Right lung (tissue), 5 donors: ENCODE measurements around the gene CHADL. TPM values are rescaled to one million over a fixed set of nuclear protein-coding genes. Genes with fewer than 3 reads are reported as not detected.

Experiments used
- DNase-seq, 2 donors: peaks; one replicate each; pipeline ENCODE4 v3.0.0-alpha.2; 2013
- polyA plus RNA-seq, 5 donors: library from polyadenylated mRNA; unstranded; fragments of 120-200 nt; gene quantifications; one replicate each; pipeline versions ENCODE4 v1.2.1 to v1.2.3, GENCODE V29; 2013; ENCODE audit warnings: inconsistent platforms in 1 of 5, low replicate concordance in 1 of 5; ENCODE audit not compliant: insufficient read length in 5 of 5, insufficient read depth in 1 of 5

The CHADL gene
- polyA plus RNA-seq, 5 donors = 2.2 to 4.1 (median 3.3) TPM

DNA sequence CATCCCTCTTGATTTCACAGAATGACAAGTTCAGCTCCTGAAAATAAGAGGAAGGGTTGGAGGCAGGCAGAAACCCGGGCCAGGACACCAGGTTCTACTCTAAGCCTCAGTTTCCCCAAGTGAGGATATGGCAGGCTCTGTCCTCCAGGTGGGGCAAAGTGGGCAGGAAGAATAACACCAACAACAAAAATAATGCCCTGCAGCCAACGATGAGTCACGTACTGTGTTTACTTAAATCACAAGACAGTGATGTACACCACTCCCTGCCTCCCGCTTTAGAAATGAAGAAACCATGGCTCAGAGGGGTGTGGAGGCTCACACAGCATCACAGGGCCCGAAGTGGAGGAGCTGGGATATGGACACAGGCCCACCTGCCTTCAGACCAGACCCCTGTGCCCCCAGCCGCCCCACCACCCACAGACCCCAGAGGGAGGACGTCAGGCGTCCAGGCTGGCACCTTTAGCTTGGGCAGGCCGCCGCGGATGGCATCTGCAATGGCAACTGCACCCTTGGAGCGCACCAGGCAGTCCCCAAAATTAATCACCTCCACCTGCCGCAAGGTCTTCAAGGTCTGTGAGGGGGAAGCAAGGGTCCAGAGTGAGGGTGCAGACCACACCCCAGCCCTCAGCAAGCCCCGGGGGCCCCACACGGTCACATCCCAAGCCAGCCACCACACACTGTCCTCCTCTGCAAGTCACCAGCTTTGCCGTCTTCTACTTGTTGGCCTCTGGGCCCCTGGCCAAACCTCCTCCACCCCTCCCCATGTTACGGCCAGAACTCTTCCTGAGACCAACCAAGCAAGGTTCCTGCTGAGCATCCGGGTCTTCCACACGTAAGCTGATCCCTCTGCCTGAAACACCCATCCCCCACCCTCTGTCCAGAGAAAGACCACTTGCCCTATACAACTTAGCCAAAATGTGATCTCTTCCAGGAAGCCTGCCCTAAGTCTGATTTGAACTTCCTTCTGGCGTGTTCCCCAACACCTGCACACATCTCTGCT, 15.8 kb upstream of the CHADL start:
- no peak for DNase-seq

DNA sequence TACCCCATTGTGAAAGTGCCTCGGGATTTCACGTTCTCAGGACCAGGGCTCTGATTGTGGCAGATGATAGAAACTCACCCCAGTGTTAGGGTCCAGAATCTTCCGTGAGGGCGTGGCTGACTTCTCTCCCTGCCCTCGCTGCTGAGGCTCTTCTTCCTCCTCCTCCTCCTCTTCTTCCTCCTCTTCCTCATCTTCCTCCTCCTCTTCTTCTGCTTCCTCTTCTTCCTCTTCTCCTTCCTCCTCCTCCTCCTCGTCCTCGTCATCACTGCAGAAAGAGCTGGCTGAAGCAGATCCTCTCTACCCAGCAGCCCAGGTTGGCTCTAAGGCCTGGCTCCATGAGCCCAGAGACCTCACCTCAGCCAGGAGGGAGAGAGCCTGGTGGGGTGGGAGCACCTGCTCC, 13.5 kb upstream of the CHADL start:
- DNase-seq = no peak

DNA sequence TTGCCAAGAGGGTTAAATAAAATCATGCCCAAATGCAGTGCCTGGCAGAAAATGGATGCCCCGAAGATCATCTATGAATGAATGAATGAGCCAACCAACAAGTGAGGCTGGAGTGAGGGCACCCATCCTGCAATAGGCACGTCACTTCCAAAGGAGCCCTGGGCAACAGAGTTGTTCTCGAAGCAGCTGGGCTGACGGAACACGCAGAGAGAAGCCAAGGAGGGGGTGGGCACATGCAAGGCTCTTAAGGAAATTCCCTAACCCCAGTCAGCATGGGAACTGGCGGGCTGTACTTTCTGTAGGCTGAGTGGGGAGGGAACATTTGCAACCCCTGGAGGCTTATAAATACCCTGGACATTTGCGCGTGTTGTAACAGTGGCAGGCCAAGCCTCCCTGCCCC, 11.6 kb upstream of the CHADL start:
- no peak for DNase-seq

DNA sequence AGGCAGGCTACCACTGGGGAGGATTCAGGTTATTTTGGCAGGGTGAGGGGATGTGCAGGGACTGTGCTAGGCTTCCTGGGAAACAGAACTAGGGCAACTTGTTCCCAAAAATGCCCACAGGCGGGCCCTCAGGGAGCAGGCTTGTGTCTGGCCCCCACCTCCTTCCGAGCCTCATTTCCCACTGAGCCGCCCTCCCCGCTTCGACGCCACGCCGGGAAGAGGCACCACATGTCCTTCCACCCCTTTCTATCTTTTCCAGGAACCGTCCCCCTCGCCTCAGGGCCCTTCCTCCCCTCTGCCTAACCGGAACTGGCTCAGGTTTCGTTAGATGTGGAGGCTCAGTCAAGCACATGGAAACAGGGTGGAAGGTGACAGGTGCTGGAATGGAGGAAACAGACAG, 9.4 kb upstream of the CHADL start:
- DNase-seq = no peak

DNA sequence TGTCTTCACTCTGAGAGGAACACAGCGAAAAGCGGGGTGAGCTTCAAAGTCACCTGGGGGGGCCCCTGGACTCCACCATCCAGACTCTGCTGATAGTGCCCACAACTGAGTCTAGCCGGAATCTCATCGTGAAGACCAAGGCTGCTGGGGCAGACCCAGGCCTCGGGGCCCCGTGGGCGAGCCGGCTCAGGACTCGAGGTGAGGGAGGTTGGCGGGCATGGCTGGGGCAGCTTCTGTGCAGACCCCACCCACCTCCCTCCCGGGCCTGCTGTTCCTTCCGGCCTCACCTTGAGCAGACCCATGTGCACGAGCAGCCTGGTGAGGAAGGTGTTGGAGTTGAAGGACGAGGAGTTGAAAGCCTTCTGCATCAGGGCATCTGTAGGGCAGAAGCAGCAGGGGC, 8.7 kb upstream of the CHADL start:
- no peak for DNase-seq

DNA sequence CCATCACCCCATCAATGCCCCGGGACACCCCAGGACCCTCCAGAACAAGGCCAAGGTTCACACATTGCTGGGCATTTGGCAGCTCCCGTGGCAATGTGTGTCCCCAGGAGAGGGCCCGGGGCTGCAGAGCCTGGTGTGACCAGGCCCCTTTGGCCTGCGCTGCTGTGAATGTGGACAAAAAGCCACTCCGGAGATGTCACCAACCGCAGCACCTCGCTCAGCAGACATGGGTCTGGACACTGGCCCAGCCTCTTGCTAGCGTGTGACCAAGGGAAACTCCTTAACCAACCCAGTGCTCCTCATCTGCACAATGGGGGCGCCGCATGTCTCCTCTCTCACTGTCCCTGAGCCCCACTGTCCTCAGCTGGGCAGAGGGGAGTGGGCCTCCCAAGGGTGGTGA, 8.0 kb upstream of the CHADL start:
- no peak for DNase-seq

DNA sequence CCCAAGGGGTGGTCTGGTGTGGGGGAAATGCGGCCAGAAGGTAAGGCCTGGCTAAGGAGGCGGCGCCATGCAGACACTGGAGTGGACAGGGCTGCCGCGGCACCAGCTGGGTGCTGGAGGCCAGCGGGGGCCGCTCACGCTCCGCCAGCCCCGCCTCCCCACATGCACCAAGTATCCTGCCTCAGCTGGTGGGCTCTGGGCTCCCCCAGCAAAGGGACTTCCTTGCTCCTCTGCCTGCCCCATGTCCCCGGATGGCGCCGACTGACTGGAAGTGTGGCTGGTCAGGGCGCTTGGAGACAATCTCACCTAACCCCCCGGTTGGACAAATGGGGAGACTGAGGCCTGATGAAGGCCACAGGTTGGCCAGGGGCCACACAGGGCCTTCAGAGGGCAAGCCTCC, 7.6 kb upstream of the CHADL start:
- DNase-seq = no peak

DNA sequence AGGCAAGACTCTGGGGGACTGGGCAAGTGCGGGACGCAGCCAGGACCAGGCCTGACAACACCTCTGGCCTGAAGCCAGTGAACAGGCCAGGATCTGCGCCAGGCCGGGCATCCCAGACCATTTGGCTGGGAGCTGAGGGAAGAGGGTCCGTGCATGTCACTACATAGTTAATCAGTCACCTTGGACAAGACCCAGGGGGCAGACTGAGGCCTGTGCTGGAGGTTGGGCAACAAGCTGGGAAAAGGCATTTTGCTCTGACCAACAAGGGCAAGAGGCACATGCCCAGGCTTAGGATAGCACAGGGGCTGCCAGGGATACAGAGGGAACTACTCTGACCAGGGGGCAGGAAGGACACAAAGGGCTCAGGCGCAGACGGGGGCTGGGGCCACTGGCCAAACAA, 7.0 kb upstream of the CHADL start:
- DNase-seq = no peak

DNA sequence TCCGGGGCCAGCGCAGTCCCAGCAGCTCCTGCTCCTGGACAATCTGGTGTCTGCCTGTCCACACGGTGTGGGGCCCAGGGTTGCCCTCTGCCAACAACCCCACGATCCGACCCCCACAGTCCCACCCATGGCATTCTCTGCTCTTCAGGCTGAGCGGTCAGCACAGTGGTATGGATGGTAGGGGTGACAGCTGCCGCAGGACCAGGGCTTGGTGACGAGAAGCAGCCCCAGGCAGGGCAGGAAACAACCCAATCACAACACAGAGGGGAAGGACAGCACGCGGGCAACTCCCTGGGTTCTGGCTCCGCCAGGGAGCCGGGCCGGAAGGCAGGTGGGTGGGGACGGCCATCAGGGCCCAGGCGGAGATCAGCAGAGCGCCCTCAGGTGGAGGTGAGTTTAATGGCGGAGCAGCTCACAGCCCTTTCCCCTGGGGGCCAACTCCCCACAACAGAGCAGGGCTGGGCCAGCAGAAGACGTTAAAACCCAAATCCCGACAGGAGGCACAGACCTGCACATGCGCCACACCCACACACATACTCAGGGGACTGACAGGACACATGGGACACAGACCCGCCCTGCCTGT, 5.3 kb upstream of the CHADL start:
- no peak for DNase-seq

DNA sequence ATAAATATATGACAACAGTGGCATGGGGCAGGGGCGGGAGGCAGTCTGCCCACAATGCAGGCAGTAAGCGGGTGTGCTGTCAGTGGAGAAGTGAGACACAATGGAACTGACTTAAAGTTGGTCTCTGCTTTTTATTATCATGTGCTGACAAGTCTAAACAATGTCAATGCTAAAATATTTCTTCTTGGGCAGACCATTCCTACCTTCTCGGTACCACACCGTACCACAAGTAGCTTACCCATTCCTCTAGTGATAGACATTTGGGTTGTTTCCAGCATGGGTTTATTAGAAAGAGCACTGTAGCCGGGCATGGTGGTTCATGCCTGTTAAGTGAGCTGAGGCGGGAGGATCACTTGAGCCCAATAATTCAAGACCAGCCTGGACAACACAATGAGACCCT, 2.6 kb upstream of the CHADL start:
- DNase-seq = no peak

DNA sequence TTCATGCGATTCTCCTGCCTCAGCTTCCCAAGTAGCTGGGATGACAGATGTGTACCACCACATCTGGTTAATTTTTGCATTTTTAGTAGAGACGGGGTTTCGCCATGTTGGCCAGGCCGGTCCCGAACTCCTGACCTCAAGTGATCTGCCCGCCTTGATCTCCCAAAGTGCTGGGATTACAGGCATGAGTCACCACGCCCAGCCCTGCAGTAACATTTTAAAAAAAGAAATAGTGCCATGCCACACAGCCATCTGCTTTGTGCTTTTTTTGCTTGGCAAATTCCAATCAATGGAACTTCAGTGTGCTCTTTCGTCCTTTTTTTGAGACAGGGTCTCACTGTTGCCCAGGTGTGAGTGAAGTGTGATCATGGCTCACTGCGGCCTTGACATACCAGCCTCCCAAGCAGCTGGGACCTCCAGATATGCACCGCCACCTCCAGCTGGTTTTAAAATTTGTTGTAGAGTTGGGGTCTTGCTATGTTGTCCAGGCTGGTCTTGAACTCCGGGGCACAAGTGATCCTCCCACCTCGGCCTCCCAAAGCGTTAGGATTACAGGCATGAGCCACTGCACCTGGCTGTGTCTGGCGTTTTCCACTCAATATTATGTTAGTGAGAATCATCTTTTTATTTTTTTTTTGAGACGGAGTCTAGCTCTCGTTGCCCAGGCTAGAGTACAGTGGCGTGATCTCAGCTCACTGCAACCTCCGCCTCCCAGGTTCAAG, 1.8 kb upstream of the CHADL start:
- no peak for DNase-seq

DNA sequence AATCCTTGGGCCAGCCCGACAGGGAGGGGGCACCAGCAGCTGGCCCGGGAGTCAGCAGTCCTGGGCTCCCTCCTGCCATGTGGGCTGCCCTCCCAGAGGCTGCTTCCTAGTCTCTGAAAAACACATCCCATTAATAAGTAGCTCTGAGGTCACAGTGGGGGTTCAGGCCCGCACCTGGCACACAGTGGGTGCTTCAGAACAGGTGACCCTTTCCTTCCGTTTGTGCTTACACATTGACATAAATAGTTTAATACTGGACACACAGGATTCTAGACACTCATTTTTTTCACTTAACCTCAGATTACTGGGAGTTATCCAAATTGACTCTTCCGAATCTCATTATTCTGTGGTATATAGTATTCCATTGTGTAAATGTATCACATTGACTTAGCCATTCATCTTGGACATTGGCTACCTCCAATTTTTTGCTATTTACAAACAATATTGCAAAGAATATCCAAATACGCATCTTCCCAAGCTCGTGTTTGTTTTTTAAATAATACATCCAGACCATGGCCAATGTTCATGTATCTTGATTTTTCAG, 474 bp upstream of the CHADL start:
- no peak for DNase-seq

DNA sequence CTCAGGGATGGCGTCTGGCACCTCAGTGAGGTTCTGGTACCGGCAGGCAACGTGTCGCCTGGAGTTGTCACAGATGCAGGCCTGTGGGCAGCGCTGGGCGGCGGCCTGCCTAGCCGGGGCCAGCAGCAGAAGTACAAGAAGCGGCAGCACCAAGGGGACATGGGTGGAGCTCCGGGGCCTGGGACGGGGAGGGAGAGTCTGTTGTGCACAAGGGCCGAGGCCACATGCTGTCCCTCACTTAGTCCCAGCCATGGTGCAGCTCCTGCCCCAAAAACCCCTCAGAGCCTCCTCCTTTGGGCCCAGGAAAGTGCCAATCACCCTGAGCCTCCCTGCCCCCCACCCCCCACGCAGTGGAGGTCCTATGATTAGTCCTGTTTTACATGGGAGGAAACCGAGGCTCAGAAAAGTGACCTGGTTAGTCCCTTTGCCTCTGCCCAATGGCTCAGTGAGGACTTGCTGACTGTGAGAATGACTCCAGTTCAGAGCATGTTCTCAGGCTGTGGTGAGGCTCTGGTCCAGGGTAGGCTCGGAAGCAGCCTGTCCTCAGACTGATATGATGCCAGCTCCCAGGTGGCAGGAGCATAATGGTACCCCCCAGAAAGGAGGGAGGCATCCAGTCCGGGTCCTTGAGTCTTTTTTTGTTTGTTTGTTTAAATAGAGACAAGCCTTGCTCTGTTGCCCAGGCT, 1.1 kb downstream of the CHADL start:
- no peak for DNase-seq

DNA sequence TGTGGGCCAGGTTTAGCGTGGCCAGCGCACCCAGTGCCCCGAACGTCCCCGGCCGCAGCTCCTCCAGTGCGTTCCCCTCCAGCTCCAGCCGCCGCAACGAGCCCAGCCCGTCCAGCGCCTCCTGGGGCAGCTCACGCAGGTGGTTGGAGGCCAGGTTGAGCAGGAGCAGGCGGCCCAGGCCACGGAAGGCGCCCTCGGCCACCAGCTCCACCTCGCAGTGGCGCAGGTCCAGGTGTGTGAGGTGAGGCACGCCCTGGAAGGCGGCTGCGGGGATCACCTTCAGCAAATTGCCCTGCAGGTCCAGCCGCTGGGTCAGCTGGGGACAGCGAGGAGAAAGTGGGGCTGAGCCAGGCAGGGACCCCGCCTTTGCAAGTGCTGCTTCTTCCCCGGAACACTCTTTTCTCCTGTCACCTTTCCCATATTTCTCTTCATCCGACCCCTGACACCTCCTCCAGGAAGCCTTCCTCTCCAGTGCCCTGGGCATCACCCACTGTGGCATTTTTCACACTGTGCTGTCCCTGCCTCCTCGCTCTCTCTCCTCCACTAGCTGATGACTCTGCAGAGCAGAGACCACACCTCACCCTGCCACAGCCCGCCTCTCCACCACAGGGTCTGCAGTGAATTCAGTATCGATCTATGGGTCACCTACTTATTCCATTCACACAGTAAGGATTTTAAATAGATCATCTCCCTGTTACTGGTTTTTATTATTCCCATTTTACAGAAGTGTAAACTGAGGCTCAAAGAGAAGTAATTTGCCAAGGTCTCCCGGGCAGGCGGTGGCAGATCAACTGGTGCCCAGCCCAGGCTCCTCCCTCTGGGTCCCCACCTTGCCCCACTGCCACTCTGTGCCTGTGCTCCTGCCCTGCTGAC, 1.9 kb downstream of the CHADL start:
- DNase-seq = no peak

DNA sequence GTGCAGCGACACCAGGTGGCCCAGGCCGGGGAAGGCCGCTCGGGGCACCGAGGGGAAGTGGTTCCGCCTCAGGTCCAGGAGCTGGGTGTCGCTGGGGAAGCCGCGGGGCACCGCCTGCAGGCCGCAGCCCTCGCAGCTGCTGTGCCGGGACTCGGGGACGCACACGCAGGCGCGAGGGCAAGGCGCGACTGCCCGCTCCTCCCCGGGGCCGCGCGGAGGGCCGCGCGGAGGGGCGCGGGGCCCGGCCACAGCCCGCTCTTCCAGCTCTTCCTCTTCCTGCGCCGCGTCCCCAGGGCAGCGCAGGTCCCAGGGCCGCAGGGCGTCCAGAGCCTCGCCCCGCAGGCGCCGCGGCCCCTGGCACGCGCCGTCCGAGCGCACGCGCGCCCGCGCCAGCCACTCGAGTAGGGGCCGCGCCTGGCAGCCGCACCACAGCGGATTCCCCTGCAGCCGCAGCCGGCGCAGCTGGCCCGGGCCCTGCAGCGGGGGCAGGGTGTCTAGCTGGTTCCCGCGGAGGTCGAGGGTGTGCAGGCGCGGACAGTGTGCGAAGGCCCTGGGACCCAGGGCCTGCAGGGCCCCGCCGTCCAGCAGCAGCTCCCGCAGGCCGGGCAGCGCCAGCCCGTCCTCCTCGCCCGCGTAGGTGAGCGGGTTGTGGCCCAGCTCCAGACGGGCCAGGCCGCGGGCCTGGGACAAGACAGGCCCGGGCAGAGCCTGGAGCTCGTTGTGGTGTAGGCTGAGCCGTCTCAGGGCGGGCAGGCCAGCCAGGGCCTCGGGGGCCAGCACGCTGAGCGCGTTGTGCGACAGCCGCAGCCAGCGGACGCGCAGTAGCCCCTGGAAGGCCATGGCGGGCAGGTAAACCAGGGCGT, 2.8 kb downstream of the CHADL start:
- DNase-seq = peak; percentile 59 to 65

DNA sequence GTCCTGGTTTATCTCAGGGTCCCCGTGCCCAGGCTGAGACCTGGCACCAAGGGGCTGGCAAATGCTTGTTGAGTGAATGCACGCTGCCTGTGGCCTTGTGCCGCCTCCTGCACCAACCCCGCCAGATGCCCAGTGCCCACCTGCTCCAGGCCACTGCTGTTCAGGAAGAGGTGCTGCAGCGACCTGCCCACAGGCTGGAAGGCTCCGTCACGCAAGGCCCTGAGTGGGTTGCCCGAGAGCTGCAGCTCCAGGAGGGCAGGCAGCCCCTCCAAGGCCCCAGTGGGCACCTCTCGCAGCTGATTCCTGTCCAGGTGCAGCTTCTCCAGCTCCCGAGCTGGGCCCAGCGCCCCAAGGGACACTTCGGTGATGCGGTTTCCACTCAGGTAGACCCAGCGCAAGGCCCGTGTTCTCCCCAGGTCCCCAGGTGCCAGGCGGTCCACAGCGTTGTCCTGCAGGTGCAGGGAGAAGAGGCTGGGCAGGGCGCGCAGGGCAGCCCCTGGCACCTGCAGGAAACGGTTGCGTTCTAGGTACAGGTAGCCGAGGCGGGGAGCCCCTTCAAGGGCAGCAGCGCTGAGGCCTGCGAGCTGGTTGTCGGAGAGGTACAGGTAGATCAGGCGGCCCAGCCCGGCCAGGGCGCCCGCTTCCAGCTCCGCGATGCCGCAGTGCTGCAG, 3.6 kb downstream of the CHADL start:
- no peak for DNase-seq

DNA sequence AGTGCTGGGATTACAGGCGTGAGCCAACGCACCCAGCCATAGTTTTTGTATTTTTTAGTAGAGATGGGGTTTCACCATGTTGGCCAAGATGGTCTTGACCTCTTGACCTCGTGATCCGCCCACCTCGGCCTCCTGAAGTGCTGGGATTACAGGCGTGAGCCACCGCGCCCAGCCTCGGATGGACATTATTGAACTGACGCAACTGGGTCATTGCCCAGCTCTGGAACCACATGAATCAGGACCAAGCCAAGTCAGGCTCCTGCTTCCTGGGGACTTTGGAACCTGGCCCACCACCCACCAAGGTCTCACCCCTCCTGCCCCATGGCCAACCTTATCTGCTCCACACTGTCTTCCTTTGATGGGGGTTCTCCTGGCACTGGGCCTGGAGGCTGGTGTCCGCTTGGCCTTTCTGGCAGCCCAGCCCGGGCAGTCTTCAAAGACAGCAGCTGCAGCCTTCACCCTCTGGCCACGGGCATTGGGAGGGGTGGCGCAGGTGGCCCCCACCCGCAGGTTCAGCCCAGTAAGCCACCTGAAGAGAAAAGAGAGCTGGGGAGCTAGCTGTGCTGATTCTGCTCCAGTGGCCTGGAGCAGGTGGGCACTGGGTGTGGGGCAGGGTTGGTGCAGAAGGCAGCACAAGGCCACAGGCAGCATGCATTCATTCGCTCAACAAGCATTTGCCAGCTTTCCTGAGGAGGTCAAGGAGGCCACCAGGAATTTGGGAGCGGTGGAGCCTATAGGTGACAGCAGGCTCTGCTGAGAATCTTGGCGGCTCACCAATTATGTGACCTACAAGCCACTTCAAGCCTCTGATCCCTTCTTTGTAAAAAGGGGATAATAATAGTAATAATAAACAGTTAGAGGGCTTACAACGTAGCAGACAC, 5.7 kb downstream of the CHADL start:
- DNase-seq = no peak

DNA sequence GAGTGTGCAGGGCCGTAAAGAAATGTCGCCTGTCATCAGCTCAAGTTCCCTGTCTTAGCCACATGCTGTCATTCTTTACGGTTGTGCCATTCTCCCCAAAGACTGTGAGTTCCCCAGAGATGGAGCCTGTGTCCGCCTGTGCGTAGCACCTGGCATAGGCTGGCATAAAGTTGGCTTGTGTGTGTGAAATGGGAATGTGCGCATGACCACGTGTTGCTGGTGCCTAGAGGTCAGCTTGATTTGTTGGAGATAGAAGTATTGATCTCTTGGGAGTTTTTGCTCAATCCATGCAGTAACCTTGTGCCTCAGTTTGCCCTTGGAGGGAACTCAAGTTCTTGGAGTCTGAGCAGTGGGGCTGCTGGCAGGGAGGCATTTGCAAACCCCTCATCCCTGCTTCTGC, 9.4 kb downstream of the CHADL start:
- DNase-seq = no peak
